OCI-LY3 (cell line): ENCODE data around the gene GLIS1.

ENCODE experiments used
- H2AFZ ChIP-seq: fragments of 200-600, 300-600 bp; shearing (Covaris generic); 2 replicates; pipeline ENCODE4 v1.6.0; 2014; ENCODE audit warnings: antibody characterized with exemption, low read depth, low read length
- H3K27ac ChIP-seq: fragments of 200-600, 300-600 bp; sonication (generic); 2 replicates; pipeline ENCODE4 v1.5.1; 2014; ENCODE audit warnings: mild to moderate bottlenecking, low read length, moderate library complexity, mixed read lengths
- H3K27me3 ChIP-seq: fragments of 200-600, 300-600 bp; sonication (generic); 2 replicates; pipeline ENCODE4 v1.6.1; 2014; ENCODE audit warnings: low read depth, low read length, mixed read lengths
- H3K36me3 ChIP-seq: fragments of 200-600, 300-600 bp; sonication (generic); replicated peaks from 2 replicates; pipeline ENCODE3; 2014; ENCODE audit warnings: low read depth, low read length, mixed read lengths
- H3K4me1 ChIP-seq: fragments of 300-600, 200-600 bp; sonication (generic); 2 replicates; pipeline ENCODE4 v1.6.1; 2014; ENCODE audit warnings: low read length, mixed read lengths
- H3K4me2 ChIP-seq: fragments of 200-600, 300-600 bp; sonication (generic); 2 replicates; pipeline ENCODE4 v1.6.1; 2014; ENCODE audit warnings: low read length, mixed read lengths
- H3K4me3 ChIP-seq: fragments of 300-600, 200-600 bp; sonication (generic); 2 replicates; pipeline ENCODE4 v1.5.1; 2014; ENCODE audit warnings: antibody characterized with exemption, mild to moderate bottlenecking, low read length, moderate library complexity
- H3K79me2 ChIP-seq: fragments of 300-600, 200-600 bp; shearing (Covaris generic); 2 replicates; pipeline ENCODE4 v1.6.1; 2014; ENCODE audit warnings: mild to moderate bottlenecking, low read length, mixed read lengths
- H3K9ac ChIP-seq: fragments of 300-600, 200-600 bp; shearing (Covaris generic); 2 replicates; pipeline ENCODE4 v1.6.0; 2014; ENCODE audit warnings: mild to moderate bottlenecking, low read length, moderate library complexity
- H3K9me3 ChIP-seq: fragments of 200-600, 300-600 bp; shearing (Covaris generic); 2 replicates; pipeline ENCODE4 v1.6.1; 2014; ENCODE audit warnings: low read length, mixed read lengths; ENCODE audit not compliant: insufficient read depth
- H4K20me1 ChIP-seq: fragments of 200-600, 300-600 bp; sonication (generic); 2 replicates; pipeline ENCODE4 v1.6.1; 2016; ENCODE audit warnings: low read length, mixed read lengths; ENCODE audit not compliant: insufficient read depth
- EZH2phosphoT487 ChIP-seq: fragments of 200-600 bp; shearing (Covaris generic); IDR thresholded peaks from 2 replicates; pipeline ENCODE4 v1.6.1; 2018; ENCODE audit warnings: antibody characterized with exemption, mixed run types, low read depth
- TF ChIP-seq, protein P1 (sequence below): fragments of 200-600, 300-600 bp; sonication (generic); IDR thresholded peaks from 2 replicates; pipeline ENCODE4 v1.5.1; 2014; ENCODE audit warnings: antibody characterized with exemption, low read length, low read depth

Gene GLIS1

DNA sequence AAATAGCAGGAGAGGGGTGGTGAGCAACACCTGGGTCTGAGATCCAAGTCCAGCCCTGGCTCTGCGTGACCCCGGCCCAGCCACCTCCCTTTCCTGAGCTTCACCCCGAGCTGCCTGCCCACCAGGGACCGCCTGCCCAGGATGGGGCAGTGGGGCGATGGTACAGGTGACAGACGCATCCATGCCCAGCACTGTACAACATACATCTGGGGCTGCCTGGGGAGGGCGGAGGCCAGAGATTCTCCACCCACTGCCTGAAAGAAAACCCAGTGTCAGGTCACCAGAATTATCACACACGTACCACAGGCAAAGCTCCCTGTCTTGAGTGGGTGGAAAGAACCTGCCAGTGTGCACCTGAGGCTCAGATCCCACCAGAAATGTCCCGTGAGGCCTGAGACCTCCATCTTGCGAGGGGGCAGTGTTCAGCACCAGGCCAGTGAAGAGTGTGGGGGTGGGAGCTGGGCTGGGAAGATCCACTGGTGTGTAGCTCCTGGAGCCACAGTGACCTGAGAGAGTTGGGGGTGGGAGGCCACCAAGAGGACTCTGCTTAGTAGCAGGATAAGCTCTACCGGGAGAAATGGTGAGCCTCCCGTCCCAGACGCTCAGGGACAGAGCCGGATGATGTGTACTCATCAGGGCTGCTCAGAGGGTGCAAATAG lies 198.2 kb downstream of the GLIS1 start:
- Histone ChIP-seq H3K9me3 (no peaks in the 10 kb centered on the region), H3K27me3 (peaks cover 3% of the 10 kb centered on the region; the same call in 1 of the 2 replicates), H3K9ac (no peak overlapping the region), H3K4me3 (no peak overlapping the region), H3K36me3 (no peaks in the 10 kb centered on the region), H3K4me1 (0 out of 2 replicates have a peak, but pooled peaks cover 3% of the 10 kb centered on the region), H4K20me1 (no peaks in the 10 kb centered on the region), H3K4me2 (no peak overlapping the region), H2AFZ (no peak overlapping the region), H3K79me2 (no peaks in the 10 kb centered on the region), H3K27ac (no peak overlapping the region)
- TF ChIP-seq, protein P1, sequence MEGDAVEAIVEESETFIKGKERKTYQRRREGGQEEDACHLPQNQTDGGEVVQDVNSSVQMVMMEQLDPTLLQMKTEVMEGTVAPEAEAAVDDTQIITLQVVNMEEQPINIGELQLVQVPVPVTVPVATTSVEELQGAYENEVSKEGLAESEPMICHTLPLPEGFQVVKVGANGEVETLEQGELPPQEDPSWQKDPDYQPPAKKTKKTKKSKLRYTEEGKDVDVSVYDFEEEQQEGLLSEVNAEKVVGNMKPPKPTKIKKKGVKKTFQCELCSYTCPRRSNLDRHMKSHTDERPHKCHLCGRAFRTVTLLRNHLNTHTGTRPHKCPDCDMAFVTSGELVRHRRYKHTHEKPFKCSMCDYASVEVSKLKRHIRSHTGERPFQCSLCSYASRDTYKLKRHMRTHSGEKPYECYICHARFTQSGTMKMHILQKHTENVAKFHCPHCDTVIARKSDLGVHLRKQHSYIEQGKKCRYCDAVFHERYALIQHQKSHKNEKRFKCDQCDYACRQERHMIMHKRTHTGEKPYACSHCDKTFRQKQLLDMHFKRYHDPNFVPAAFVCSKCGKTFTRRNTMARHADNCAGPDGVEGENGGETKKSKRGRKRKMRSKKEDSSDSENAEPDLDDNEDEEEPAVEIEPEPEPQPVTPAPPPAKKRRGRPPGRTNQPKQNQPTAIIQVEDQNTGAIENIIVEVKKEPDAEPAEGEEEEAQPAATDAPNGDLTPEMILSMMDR, result no peak
- TF ChIP-seq EZH2phosphoT487, result no peak

- Histone ChIP-seq H3K4me1 (0 out of 2 replicates have a peak, but pooled peaks cover 3% of the 10 kb centered on the region), H3K9ac (no peak overlapping the region), H4K20me1 (no peaks in the 10 kb centered on the region), H2AFZ (no peak overlapping the region), H3K4me2 (no peak overlapping the region), H3K36me3 (no peaks in the 10 kb centered on the region), H3K9me3 (no peaks in the 10 kb centered on the region), H3K27me3 (peaks cover 3% of the 10 kb centered on the region; the same call in 1 of the 2 replicates), H3K27ac (no peak overlapping the region), H3K79me2 (no peaks in the 10 kb centered on the region), H3K4me3 (no peak overlapping the region)
- no peak for TF ChIP-seq EZH2phosphoT487
Measured at GRCh38 chr1:53539711-53540603, 199.0 kb downstream of the GLIS1 start.

DNA sequence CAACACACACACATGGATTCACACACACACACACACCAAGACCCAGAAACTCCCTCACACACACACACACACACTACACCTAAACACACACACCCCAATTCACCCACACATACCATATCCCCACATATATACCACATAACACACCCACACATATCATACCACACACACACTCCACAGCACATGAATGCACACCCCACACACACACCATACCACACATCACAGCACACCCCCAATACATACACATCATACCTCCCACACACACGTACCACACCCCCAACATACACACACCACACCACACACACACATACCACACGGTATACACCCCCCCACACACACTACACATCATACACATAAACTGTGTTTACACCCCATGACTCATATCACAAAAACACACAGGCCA lies 199.7 kb downstream of the GLIS1 start:
- H3K4me3 ChIP-seq, result no peak overlapping the region
- TF ChIP-seq EZH2phosphoT487, result no peak
- TF ChIP-seq, protein P1, result no peak
- H3K4me2 ChIP-seq, result no peak overlapping the region
- no peaks in the 10 kb centered on the region for H3K9me3 ChIP-seq
- H4K20me1 ChIP-seq, result no peaks in the 10 kb centered on the region
- no peaks in the 10 kb centered on the region for H3K79me2 ChIP-seq
- H3K9ac ChIP-seq, result no peak overlapping the region
- no peak overlapping the region for H2AFZ ChIP-seq
- H3K27me3 ChIP-seq, result peaks cover 3% of the 10 kb centered on the region; the same call in 1 of the 2 replicates
- no peaks in the 10 kb centered on the region for H3K36me3 ChIP-seq
- H3K4me1 ChIP-seq, result 0 out of 2 replicates have a peak, but pooled peaks cover 3% of the 10 kb centered on the region
- H3K27ac ChIP-seq, result no peak overlapping the region

GRCh38 chr1:53536606-53537005 lies 202.4 kb downstream of the GLIS1 start:
- Histone ChIP-seq H3K36me3 (no peaks in the 10 kb centered on the region), H4K20me1 (no peaks in the 10 kb centered on the region), H3K79me2 (no peaks in the 10 kb centered on the region), H3K4me2 (no peak overlapping the region), H3K4me1 (no peaks in the 10 kb centered on the region), H3K27ac (no peak overlapping the region), H2AFZ (no peak overlapping the region), H3K9ac (no peak overlapping the region), H3K4me3 (no peak overlapping the region), H3K27me3 (no peaks in the 10 kb centered on the region; the same call in 1 of the 2 replicates), H3K9me3 (no peaks in the 10 kb centered on the region)
- no peak for TF ChIP-seq EZH2phosphoT487
- TF ChIP-seq, protein P1, result no peak
